PC-9 (cell line): ENCODE results near the gene RAB3C. TPM values are rescaled to one million over a fixed set of nuclear protein-coding genes. Genes with fewer than 3 reads are reported as not detected.

Source experiments
- BruUV-seq: library from RNA; stranded (reverse); fragments of 400-500 nt; replicated peaks from 2 replicates; lab custom pipeline; 2021; lab: Mats Ljungman, UMichigan
- CTCF ChIA-PET: fragments of 300-600 bp; sonication (Branson Sonifier 250); formaldehyde crosslinking; loops from one replicate; lab custom pipeline; 2022; ENCODE audit warnings: antibody characterized with exemption; lab: Charles Lee
- POLR2A ChIA-PET: fragments of 300-600 bp; sonication (Branson Sonifier 250); formaldehyde crosslinking; loops from one replicate; lab custom pipeline; 2022; ENCODE audit warnings: antibody characterized with exemption; ENCODE audit not compliant: unreplicated experiment; lab: Charles Lee
- DNase-seq, 2 experiments: peaks; one replicate each; pipeline versions ENCODE4 v3.0.0 to v3.0.0-alpha.2; 2015 to 2022; ENCODE audit warnings: mixed read lengths in 1 of 2
- H2AFZ ChIP-seq: fragments of 200-600 bp; sonication (generic); 2 replicates; pipeline ENCODE4 v1.8.1; 2017; ENCODE audit warnings: antibody characterized with exemption
- H3F3A ChIP-seq: fragments of 200-600 bp; sonication (generic); 2 replicates; pipeline ENCODE4 v1.8.1; 2017; ENCODE audit warnings: antibody characterized with exemption, mild to moderate bottlenecking, low read depth; ENCODE audit not compliant: insufficient read depth
- H3K27ac ChIP-seq: fragments of 200-600 bp; sonication (generic); 2 replicates; pipeline ENCODE4 v1.6.1; 2016; ENCODE audit warnings: mixed run types
- H3K27me3 ChIP-seq: fragments of 200-600 bp; sonication (generic); 2 replicates; pipeline ENCODE4 v1.6.1; 2016; ENCODE audit warnings: low read depth, mixed run types; ENCODE audit not compliant: insufficient read depth
- H3K36me3 ChIP-seq: fragments of 200-600 bp; sonication (generic); 2 replicates; pipeline ENCODE4 v1.6.1; 2016; ENCODE audit warnings: low read depth, mixed run types
- H3K4me1 ChIP-seq: fragments of 200-600 bp; sonication (generic); replicated peaks from 2 replicates; pipeline ENCODE4 v1.6.1; 2016; ENCODE audit warnings: mixed run types; ENCODE audit not compliant: insufficient read depth
- H3K4me2 ChIP-seq: fragments of 200-600 bp; sonication (generic); 2 replicates; pipeline ENCODE4 v1.6.1; 2017; ENCODE audit warnings: mixed run types
- H3K4me3 ChIP-seq: fragments of 200-600 bp; sonication (generic); 2 replicates; pipeline ENCODE4 v1.6.1; 2016; ENCODE audit warnings: mixed run types
- H3K79me2 ChIP-seq: fragments of 200-600 bp; sonication (generic); 2 replicates; pipeline ENCODE4 v1.6.1; 2017; ENCODE audit warnings: low read depth, mixed run types
- H3K9me2 ChIP-seq: fragments of 200-600 bp; sonication (generic); 2 replicates; pipeline ENCODE4 v1.8.1; 2017; ENCODE audit warnings: mild to moderate bottlenecking; ENCODE audit not compliant: insufficient read depth
- H3K9me3 ChIP-seq: fragments of 200-600 bp; sonication (generic); 2 replicates; pipeline ENCODE4 v1.8.1; 2016; ENCODE audit warnings: low read depth; ENCODE audit not compliant: insufficient read depth
- H4K20me1 ChIP-seq: fragments of 200-600 bp; sonication (generic); 2 replicates; pipeline ENCODE4 v1.8.1; 2017; ENCODE audit not compliant: insufficient read depth
- EZH2 ChIP-seq: fragments of 200-600 bp; sonication (generic); IDR thresholded peaks from 2 replicates; pipeline ENCODE4 v1.8.0; 2017; ENCODE audit warnings: antibody characterized with exemption, low read depth
- intact Hi-C: fragments of 100-400 bp; cut with micrococcal nuclease; formaldehyde crosslinking; loops from one replicate; pipeline ENCODE4 v1.10.0; 2022; ENCODE audit not compliant: unreplicated experiment
- total RNA-seq: library from RNA; stranded (reverse); gene quantifications from 2 replicates; pipeline ENCODE4 v1.2.3, GENCODE V29; 2021
- TF ChIP-seq, protein P1 (sequence below): fragments of 200-600 bp; sonication (generic); conservative IDR thresholded peaks from 2 replicates; pipeline ENCODE4 v1.6.1; 2017; ENCODE audit warnings: mixed run types, antibody characterized with exemption, mild to moderate bottlenecking, moderate library complexity

RAB3C gene
- total RNA-seq, 1 experiment from 2014 or later = not detected

DNA sequence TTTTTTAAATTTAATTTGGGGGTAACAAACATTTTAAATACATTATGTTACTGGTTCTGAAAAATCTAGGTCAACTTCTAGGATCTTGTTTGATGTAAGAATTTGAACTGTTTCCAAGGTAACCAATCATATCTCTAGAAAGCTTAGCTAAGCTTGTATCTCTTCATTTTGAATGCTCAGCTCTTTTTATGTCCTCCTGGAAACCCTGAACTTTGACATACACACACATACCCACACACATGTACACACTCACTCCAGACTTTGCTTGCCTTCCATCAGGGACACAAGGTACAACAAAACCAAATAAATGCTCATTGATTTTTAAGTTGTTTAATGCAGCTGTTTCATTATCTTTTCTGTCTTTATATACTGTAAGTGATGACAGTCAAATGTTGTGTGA is 178.5 kb downstream of the RAB3C start:
- Histone ChIP-seq H2AFZ (no peak overlapping the region), H3K4me1 (no peaks in the 10 kb centered on the region), H3K27me3 (no peaks in the 10 kb centered on the region), H3K27ac (no peak overlapping the region), H3K9me2 (no peaks in the 10 kb centered on the region), H3K36me3 (no peaks in the 10 kb centered on the region), H4K20me1 (no peaks in the 10 kb centered on the region), H3K4me2 (no peak overlapping the region), H3F3A (no peaks in the 10 kb centered on the region), H3K4me3 (no peak overlapping the region), H3K9me3 (no peaks in the 10 kb centered on the region), H3K79me2 (no peaks in the 10 kb centered on the region)
- intact Hi-C loops = no loop called here
- no peak for DNase-seq
- TF ChIP-seq, protein P1, sequence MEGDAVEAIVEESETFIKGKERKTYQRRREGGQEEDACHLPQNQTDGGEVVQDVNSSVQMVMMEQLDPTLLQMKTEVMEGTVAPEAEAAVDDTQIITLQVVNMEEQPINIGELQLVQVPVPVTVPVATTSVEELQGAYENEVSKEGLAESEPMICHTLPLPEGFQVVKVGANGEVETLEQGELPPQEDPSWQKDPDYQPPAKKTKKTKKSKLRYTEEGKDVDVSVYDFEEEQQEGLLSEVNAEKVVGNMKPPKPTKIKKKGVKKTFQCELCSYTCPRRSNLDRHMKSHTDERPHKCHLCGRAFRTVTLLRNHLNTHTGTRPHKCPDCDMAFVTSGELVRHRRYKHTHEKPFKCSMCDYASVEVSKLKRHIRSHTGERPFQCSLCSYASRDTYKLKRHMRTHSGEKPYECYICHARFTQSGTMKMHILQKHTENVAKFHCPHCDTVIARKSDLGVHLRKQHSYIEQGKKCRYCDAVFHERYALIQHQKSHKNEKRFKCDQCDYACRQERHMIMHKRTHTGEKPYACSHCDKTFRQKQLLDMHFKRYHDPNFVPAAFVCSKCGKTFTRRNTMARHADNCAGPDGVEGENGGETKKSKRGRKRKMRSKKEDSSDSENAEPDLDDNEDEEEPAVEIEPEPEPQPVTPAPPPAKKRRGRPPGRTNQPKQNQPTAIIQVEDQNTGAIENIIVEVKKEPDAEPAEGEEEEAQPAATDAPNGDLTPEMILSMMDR = no peak
- TF ChIP-seq EZH2 = no peak
- CTCF ChIA-PET = no interaction called here
- no TSS peak for BruUV-seq
- POLR2A ChIA-PET = no interaction called here

- Histone ChIP-seq H2AFZ (no peak overlapping the region), H3K4me1 (no peaks in the 10 kb centered on the region), H3K27me3 (no peaks in the 10 kb centered on the region), H3K9me2 (no peaks in the 10 kb centered on the region), H3K4me2 (no peak overlapping the region), H3K9me3 (no peaks in the 10 kb centered on the region), H3K36me3 (no peaks in the 10 kb centered on the region), H4K20me1 (no peaks in the 10 kb centered on the region), H3K4me3 (no peak overlapping the region), H3F3A (no peaks in the 10 kb centered on the region), H3K27ac (no peak overlapping the region), H3K79me2 (no peaks in the 10 kb centered on the region)
- POLR2A ChIA-PET = no interaction called here
- no TSS peak for BruUV-seq
- DNase-seq = no peak
- TF ChIP-seq EZH2 = no peak
- intact Hi-C loops = no loop called here
- CTCF ChIA-PET = no interaction called here
These were observed 180.5 kb downstream of the RAB3C start for GRCh38 chr5:58763390-58763789.

GRCh38 chr5:58764199-58764598 is 181.3 kb downstream of the RAB3C start:
- DNase-seq = no peak
- POLR2A ChIA-PET = no interaction called here
- H3K4me1 ChIP-seq = no peaks in the 10 kb centered on the region

DNA sequence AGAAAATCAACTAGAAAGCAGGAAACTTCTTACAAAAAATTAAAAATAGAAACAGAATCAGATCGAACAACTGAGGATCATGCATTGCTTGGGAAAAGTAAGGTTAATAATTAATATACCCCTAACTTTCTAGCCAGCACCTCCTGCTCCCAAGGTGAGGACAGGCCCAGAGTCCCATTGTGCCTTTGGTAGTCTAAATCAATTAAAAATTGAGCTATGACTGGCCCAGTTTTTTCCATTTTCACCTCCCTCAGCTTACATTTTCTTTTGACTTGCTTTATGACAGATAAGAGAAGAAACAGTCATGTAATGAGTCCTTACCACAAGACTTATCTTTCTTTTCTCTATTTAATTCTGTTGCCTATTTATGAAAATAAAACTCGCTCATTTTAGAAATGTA is 182.2 kb downstream of the RAB3C start:
- no peak overlapping the region for H2AFZ ChIP-seq
- H3K27me3 ChIP-seq = no peaks in the 10 kb centered on the region
- no peak overlapping the region for H3K27ac ChIP-seq
- BruUV-seq = no TSS peak
- no peak overlapping the region for H3K4me2 ChIP-seq
- H3K36me3 ChIP-seq = no peaks in the 10 kb centered on the region
- H3K9me3 ChIP-seq = no peaks in the 10 kb centered on the region
- H3F3A ChIP-seq = no peaks in the 10 kb centered on the region
- no peaks in the 10 kb centered on the region for H3K4me1 ChIP-seq
- POLR2A ChIA-PET = no interaction called here
- intact Hi-C loops = no loop called here
- CTCF ChIA-PET = no interaction called here
- DNase-seq = no peak
- H4K20me1 ChIP-seq = no peaks in the 10 kb centered on the region
- TF ChIP-seq EZH2 = no peak
- TF ChIP-seq, protein P1 = no peak
- H3K9me2 ChIP-seq = no peaks in the 10 kb centered on the region
- H3K4me3 ChIP-seq = no peak overlapping the region
- no peaks in the 10 kb centered on the region for H3K79me2 ChIP-seq

More at GRCh38 chr5:58764199-58764598, 181.3 kb downstream of the RAB3C start:
- Histone ChIP-seq H3K9me3 (no peaks in the 10 kb centered on the region), H3F3A (no peaks in the 10 kb centered on the region), H2AFZ (no peak overlapping the region), H3K4me2 (no peak overlapping the region), H3K27ac (no peak overlapping the region), H4K20me1 (no peaks in the 10 kb centered on the region), H3K79me2 (no peaks in the 10 kb centered on the region), H3K9me2 (no peaks in the 10 kb centered on the region), H3K27me3 (no peaks in the 10 kb centered on the region), H3K4me3 (no peak overlapping the region), H3K36me3 (no peaks in the 10 kb centered on the region)
- TF ChIP-seq, protein P1 = no peak
- no peak for TF ChIP-seq EZH2
- intact Hi-C loops = no loop called here
- CTCF ChIA-PET = no interaction called here
- BruUV-seq = no TSS peak
